ENCODE data around the gene ACADL. TPM values are rescaled to one million over a fixed set of nuclear protein-coding genes. Genes with fewer than 3 reads are reported as not detected.

Gene ACADL
- total and polyA plus RNA-seq, 2 of the 13 experiments (the other 11 are each of a cell fraction or from before 2014, with no cell fraction given): not detected

DNA sequence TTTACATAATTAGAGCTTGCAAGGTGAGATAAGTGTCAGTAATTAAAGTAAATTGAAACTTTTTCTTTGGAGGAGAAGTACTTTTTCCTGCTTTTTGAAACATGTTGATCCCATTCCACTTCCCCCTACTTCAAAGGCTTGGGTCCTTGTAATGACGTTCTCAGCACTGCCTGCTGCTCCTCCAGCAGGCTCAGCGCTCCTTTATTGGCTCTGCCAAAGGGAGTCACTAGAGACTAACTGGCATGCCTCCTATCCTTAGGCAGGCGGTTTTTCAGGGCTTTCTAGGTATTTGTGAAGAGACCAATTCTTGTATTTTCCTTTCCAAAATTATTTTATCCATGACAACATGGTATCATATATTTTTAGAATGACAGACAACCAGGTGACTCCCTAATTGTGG is 43.9 kb upstream of the ACADL start (continued):
- TF ChIP-seq KLF9 (CRISPR knock-in tag; IDR thresholded peaks at IDR 0.05; ENCODE audit: low read depth): no peak
- no peak for TF ChIP-seq TCF7L2 (IDR thresholded peaks at IDR 0.05; ENCODE audit: low read depth, low read length)
- TF ChIP-seq, protein P1, sequence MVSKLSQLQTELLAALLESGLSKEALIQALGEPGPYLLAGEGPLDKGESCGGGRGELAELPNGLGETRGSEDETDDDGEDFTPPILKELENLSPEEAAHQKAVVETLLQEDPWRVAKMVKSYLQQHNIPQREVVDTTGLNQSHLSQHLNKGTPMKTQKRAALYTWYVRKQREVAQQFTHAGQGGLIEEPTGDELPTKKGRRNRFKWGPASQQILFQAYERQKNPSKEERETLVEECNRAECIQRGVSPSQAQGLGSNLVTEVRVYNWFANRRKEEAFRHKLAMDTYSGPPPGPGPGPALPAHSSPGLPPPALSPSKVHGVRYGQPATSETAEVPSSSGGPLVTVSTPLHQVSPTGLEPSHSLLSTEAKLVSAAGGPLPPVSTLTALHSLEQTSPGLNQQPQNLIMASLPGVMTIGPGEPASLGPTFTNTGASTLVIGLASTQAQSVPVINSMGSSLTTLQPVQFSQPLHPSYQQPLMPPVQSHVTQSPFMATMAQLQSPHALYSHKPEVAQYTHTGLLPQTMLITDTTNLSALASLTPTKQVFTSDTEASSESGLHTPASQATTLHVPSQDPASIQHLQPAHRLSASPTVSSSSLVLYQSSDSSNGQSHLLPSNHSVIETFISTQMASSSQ (IDR thresholded peaks at IDR 0.05; ENCODE audit: low read depth): no peak
- TF ChIP-seq, protein P1 (CRISPR knock-in tag; IDR thresholded peaks at IDR 0.05; ENCODE audit: borderline replicate concordance): no peak
- no peak for TF ChIP-seq ZNF205 (CRISPR knock-in tag; IDR thresholded peaks at IDR 0.05)
- TF ChIP-seq, protein P2, sequence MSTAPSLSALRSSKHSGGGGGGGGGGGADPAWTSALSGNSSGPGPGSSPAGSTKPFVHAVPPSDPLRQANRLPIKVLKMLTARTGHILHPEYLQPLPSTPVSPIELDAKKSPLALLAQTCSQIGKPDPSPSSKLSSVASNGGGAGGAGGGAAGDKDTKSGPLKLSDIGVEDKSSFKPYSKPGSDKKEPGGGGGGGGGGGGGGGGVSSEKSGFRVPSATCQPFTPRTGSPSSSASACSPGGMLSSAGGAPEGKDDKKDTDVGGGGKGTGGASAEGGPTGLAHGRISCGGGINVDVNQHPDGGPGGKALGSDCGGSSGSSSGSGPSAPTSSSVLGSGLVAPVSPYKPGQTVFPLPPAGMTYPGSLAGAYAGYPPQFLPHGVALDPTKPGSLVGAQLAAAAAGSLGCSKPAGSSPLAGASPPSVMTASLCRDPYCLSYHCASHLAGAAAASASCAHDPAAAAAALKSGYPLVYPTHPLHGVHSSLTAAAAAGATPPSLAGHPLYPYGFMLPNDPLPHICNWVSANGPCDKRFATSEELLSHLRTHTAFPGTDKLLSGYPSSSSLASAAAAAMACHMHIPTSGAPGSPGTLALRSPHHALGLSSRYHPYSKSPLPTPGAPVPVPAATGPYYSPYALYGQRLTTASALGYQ (CRISPR knock-in tag; IDR thresholded peaks at IDR 0.05): no peak
- no peak for TF ChIP-seq AGO1 (IDR thresholded peaks at IDR 0.05; ENCODE audit: low read depth, low read length, poor library complexity, severe bottlenecking)
- TF ChIP-seq, protein P3, sequence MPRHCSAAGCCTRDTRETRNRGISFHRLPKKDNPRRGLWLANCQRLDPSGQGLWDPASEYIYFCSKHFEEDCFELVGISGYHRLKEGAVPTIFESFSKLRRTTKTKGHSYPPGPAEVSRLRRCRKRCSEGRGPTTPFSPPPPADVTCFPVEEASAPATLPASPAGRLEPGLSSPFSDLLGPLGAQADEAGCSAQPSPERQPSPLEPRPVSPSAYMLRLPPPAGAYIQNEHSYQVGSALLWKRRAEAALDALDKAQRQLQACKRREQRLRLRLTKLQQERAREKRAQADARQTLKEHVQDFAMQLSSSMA (CRISPR knock-in tag; IDR thresholded peaks at IDR 0.05): no peak
- TF ChIP-seq, protein P4, sequence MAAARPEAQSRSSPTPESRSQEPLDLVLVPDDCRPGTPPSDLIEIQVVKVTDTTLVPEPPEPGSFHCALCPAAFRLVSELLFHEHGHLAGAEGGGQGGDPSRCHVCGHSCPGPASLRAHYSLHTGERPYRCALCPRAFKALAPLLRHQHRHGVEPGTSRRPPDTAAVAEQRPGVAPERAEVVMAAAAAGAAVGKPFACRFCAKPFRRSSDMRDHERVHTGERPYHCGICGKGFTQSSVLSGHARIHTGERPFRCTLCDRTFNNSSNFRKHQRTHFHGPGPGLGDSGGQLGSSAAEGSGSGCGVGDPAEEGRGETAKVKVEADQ (CRISPR knock-in tag; IDR thresholded peaks at IDR 0.05; ENCODE audit: borderline replicate concordance): no peak
- TF ChIP-seq ZFP90 (CRISPR knock-in tag; IDR thresholded peaks at IDR 0.05; ENCODE audit: borderline replicate concordance): no peak
- TF ChIP-seq SRSF4 (IDR thresholded peaks at IDR 0.05; ENCODE audit: low read depth, low read length, poor library complexity, severe bottlenecking): no peak
- no peak for TF ChIP-seq MXD4 (CRISPR knock-in tag; IDR thresholded peaks at IDR 0.05)

Measured in HepG2 (cell line).